K562 (cell line): ENCODE measurements around the gene TMC5. TPM values are rescaled to one million over a fixed set of nuclear protein-coding genes. Genes with fewer than 3 reads are reported as not detected.

Experiments used
- ATAC-seq: fragments of 200-7000 bp; cut with Tn5 transposase; 3 replicates; pipeline ENCODE4 v1.9.1; 2020; ENCODE audit warnings: moderate library complexity
- BruUV-seq: library from RNA; stranded (reverse); fragments of 400-500 nt; replicated peaks from 2 replicates; lab custom pipeline; 2021; lab: Mats Ljungman, UMichigan
- CTCF ChIA-PET: fragments of 300-600 bp; formaldehyde crosslinking; extraction: SDS; loops from one replicate; lab custom pipeline; 2021; ENCODE audit warnings: low intra/inter-chr PET ratio; lab: Yijun Ruan, JAX
- POLR2A ChIA-PET: fragments of 300-600, 350-650 bp; sonication (Branson Sonifier 250); formaldehyde crosslinking; extraction: SDS; loops from one replicate; lab custom pipeline; 2021; ENCODE audit warnings: antibody characterized with exemption, inconsistent platforms; lab: Yijun Ruan, JAX
- DNase-seq, 4 experiments: peaks; one replicate each; pipeline versions ENCODE4 v3.0.0 to v3.0.0-alpha.2; 2011 to 2018; ENCODE audit warnings: low spot score in 3 of 4, mixed read lengths in 3 of 4; ENCODE audit errors: extremely low read depth in 1 of 4
- FAIRE-seq: peaks from 2 replicates; lab custom pipeline; 2011; peaks lifted over from hg19 to GRCh38; lab: Jason Lieb, UNC
- H2AFZ ChIP-seq: 2 replicates; pipeline ENCODE4 v1.6.0; 2011; ENCODE audit warnings: low read depth, low read length, control low read depth, inconsistent platforms
- H3K27ac ChIP-seq: fragments of 200-600 bp; 3 replicates; pipeline ENCODE4 v1.8.0; 2011; ENCODE audit warnings: low read depth, mild to moderate bottlenecking, control low read depth, inconsistent platforms, low read length, moderate library complexity, mixed read lengths; ENCODE audit errors: extremely low read depth
- H3K27me3 ChIP-seq, 2 experiments: fragments of 300-600 bp in 1 of 2; 2 replicates in 1 of 2; 3 replicates in 1 of 2; pipeline versions ENCODE4 v1.6.0 to v1.8.0; 2011; ENCODE audit warnings: inconsistent platforms in 2 of 2, low read length in 2 of 2, mild to moderate bottlenecking in 1 of 2, mixed read lengths in 1 of 2, moderate library complexity in 1 of 2; ENCODE audit not compliant: control insufficient read depth in 2 of 2, insufficient read depth in 2 of 2
- H3K36me3 ChIP-seq: fragments of 300-600 bp; 3 replicates; pipeline ENCODE4 v1.8.0; 2011; ENCODE audit warnings: mild to moderate bottlenecking, low read length, inconsistent platforms; ENCODE audit not compliant: control insufficient read depth, insufficient read depth
- H3K4me1 ChIP-seq, 2 experiments: fragments of 200-600 bp in 1 of 2; replicated peaks in 1 of 2; 2 replicates in 1 of 2; 3 replicates in 1 of 2; pipeline versions ENCODE4 v1.5.1 to v1.8.0; 2011; ENCODE audit warnings: inconsistent platforms in 2 of 2, low read length in 2 of 2, mild to moderate bottlenecking in 1 of 2, mixed read lengths in 1 of 2, moderate library complexity in 1 of 2; ENCODE audit not compliant: control insufficient read depth in 2 of 2, insufficient read depth in 2 of 2
- H3K4me2 ChIP-seq: 2 replicates; pipeline ENCODE4 v1.6.1; 2011; ENCODE audit warnings: low read length, control low read depth, inconsistent platforms, mixed read lengths; ENCODE audit not compliant: insufficient read depth
- H3K4me3 ChIP-seq: fragments of 200-600 bp; sonication (generic), shearing (Covaris generic); 2 replicates; pipeline ENCODE4 v1.5.1; 2016; ENCODE audit warnings: control low read depth, inconsistent platforms
- H3K79me2 ChIP-seq: fragments of 200-600 bp; 3 replicates; pipeline ENCODE4 v1.8.0; 2011; ENCODE audit warnings: low read length, inconsistent platforms; ENCODE audit not compliant: control insufficient read depth, insufficient read depth
- H3K9ac ChIP-seq, 2 experiments: 2 replicates each; pipeline versions ENCODE4 v1.6.0 to v1.6.1; 2011; ENCODE audit warnings: low read depth in 2 of 2, low read length in 2 of 2, control low read depth in 1 of 2, inconsistent platforms in 1 of 2, mild to moderate bottlenecking in 1 of 2, mixed read lengths in 1 of 2; ENCODE audit not compliant: insufficient read depth in 1 of 2
- H3K9me1 ChIP-seq: one replicate; pipeline ENCODE4 v1.6.0; 2011; ENCODE audit warnings: inconsistent platforms, mild to moderate bottlenecking, low read length, moderate library complexity; ENCODE audit not compliant: control insufficient read depth, insufficient read depth
- H3K9me3 ChIP-seq: replicated peaks from 2 replicates; pipeline ENCODE4 v1.5.1; 2011; ENCODE audit warnings: low read depth, low read length, inconsistent platforms; ENCODE audit not compliant: control insufficient read depth, insufficient read depth
- H4K20me1 ChIP-seq: replicated peaks from 2 replicates; pipeline ENCODE4 v1.6.1; 2011; ENCODE audit warnings: low read length, inconsistent platforms, mixed read lengths; ENCODE audit not compliant: control insufficient read depth, insufficient read depth
- ARNT ChIP-seq, 2 experiments: fragments of 450-650 bp; IDR thresholded peaks; 2 replicates each; pipeline ENCODE4 v1.6.1; 2016; ENCODE audit warnings: mild to moderate bottlenecking in 1 of 2
- DEAF1 ChIP-seq: fragments of 450-650 bp; formaldehyde crosslinking; IDR thresholded peaks from 2 replicates; pipeline ENCODE4 v1.4.0; 2020; ENCODE audit warnings: mild to moderate bottlenecking, moderate library complexity
- ERF ChIP-seq: fragments of 450-650 bp; formaldehyde crosslinking; IDR thresholded peaks from 2 replicates; pipeline ENCODE4 v1.4.0; 2020; ENCODE audit warnings: mild to moderate bottlenecking, mixed read lengths
- FOS ChIP-seq: IDR thresholded peaks from 3 replicates; pipeline ENCODE4 v1.6.1; 2011; ENCODE audit not compliant: insufficient read length; ENCODE audit errors: extremely low read depth
- FOXK2 ChIP-seq, 2 experiments: fragments of 450-650 bp; IDR thresholded peaks in 1 of 2; conservative IDR thresholded peaks in 1 of 2; 2 replicates each; pipeline ENCODE4 v1.6.1; 2016; ENCODE audit warnings: low read depth in 2 of 2, mild to moderate bottlenecking in 1 of 2
- HDGF ChIP-seq: fragments of 450-650 bp; IDR thresholded peaks from 2 replicates; pipeline ENCODE4 v1.6.1; 2016
- SRSF3 ChIP-seq: fragments of 200-400 bp; formaldehyde crosslinking; IDR thresholded peaks from 2 replicates; pipeline ENCODE4 v1.6.1; 2016; ENCODE audit warnings: mild to moderate bottlenecking, low read length, moderate library complexity; ENCODE audit not compliant: insufficient read depth
- THAP7 ChIP-seq: fragments of 250-450 bp; sonication (Bioruptor Pico); IDR thresholded peaks from 2 replicates; pipeline ENCODE4 v1.5.0; 2021
- XRCC4 ChIP-seq: IDR thresholded peaks from one replicate; pipeline ENCODE4 v1.6.1; 2011; ENCODE audit not compliant: insufficient read depth, insufficient read length; ENCODE audit errors: extremely low read depth
- ZNF23 ChIP-seq: fragments of 250-450 bp; sonication (Bioruptor Pico); IDR thresholded peaks from 2 replicates; pipeline ENCODE4 v1.4.0; 2020; ENCODE audit warnings: mild to moderate bottlenecking
- ZNF699 ChIP-seq: fragments of 250-450 bp; sonication (Bioruptor Pico); IDR thresholded peaks from 2 replicates; pipeline ENCODE4 v1.8.0; 2021; ENCODE audit warnings: mild to moderate bottlenecking, moderate library complexity; ENCODE audit not compliant: insufficient replicate concordance
- WGBS: fragments of 100-300 bp; shearing (Covaris generic); methylation state at CpG from one replicate; pipeline ENCODE4 v1.1.6; 2016; ENCODE audit warnings: low coverage, mixed read lengths; ENCODE audit not compliant: insufficient coverage; ENCODE audit errors: missing lambda C conversion rate; 5-methylcytosine and 5-hydroxymethylcytosine counted together
- in situ Hi-C: fragments of 300-500 bp; cut with MboI; formaldehyde crosslinking; loops from 4 replicates; pipeline ENCODE4 v1.15.0; 2018; ENCODE audit warnings: inconsistent platforms, mixed read lengths
- intact Hi-C: fragments of 100-400 bp; cut with micrococcal nuclease; formaldehyde crosslinking; loops from 2 replicates; pipeline ENCODE4 v1.14.2; 2022
- polyA plus RNA-seq, 8 experiments: library from polyadenylated mRNA; depleted of rRNA in 4 of 8; stranded (reverse) in 5 of 8; unstranded in 3 of 8; fragments of >200 nt; fragmentation: Nextera tagmentation in 2 of 8; fragmentation: Illumina TruSeq in 1 of 8; extraction: Ambion mirVana in 2 of 8; extraction: Trizol in 1 of 8; gene quantifications; 2 replicates each; pipeline versions ENCODE4 v1.2.1 to v1.2.3, GENCODE V29; 2011 to 2014; ENCODE audit warnings: inconsistent platforms in 1 of 8, missing spikeins in 1 of 8
- total RNA-seq, 7 experiments: library from RNA; depleted of rRNA in 6 of 7; stranded (reverse); fragments of >200 nt in 6 of 7; fragmentation: Illumina TruSeq in 2 of 7; extraction: Trizol in 2 of 7; gene quantifications; 2 replicates each; pipeline versions ENCODE4 v1.2.1 to v1.2.3, GENCODE V29; 2011 to 2021; ENCODE audit warnings: low replicate concordance in 1 of 7

The TMC5 gene
- total and polyA plus RNA-seq, 9 of the 15 experiments (the other 6 are each of a cell fraction or from before 2014, with no cell fraction given): 0.83 to 2.6 (median 1.6) TPM

GRCh38 chr16:19431636-19432340, 14.1 kb downstream of the TMC5 start:
- no peaks in the 10 kb centered on the region for H3K9me3 ChIP-seq
- peaks cover 3 to 4% of the 10 kb centered on the region in 2 experiments; a peak in 3 of 5 replicates for H3K27me3 ChIP-seq
- H3K4me1 ChIP-seq: peaks cover 0 to 6% of the 10 kb centered on the region in 2 experiments; a peak in 1 of 5 replicates
- WGBS: 34% methylated on average over 6 of the region's 6 CpGs
- H3K4me2 ChIP-seq: no peak overlapping the region
- in situ Hi-C loops (no loop called here), intact Hi-C loops (no loop called here)
- POLR2A ChIA-PET: interaction anchor here (0.6 kb wide), 1 partner anchor 9 kb away, joined by 4 read pairs; no protein-coding TSS in a partner anchor
- H3K9me1 ChIP-seq: no peaks in the 10 kb centered on the region
- no peaks in the 10 kb centered on the region for H3K36me3 ChIP-seq
- ATAC-seq (no peak), FAIRE-seq (no peak), DNase-seq (no peak)
- H3K79me2 ChIP-seq: no peaks in the 10 kb centered on the region
- no peak overlapping the region for H3K27ac ChIP-seq
- TF ChIP-seq THAP7: no peak
- TF ChIP-seq ARNT (IDR thresholded peaks at IDR 0.05): no peak
- no peak for TF ChIP-seq ZNF699
- TF ChIP-seq ZNF23 (CRISPR knock-in tag): no peak
- no peak for TF ChIP-seq HDGF
- no peak for TF ChIP-seq FOS
- no peak for TF ChIP-seq SRSF3
- TF ChIP-seq FOXK2 (conservative IDR thresholded peaks at IDR 0.05 in 1 of 2, IDR thresholded peaks at IDR 0.05 in 1 of 2; ENCODE audit: low read depth in 2 of 2): no peak
- TF ChIP-seq DEAF1 (CRISPR knock-in tag): no peak
- TF ChIP-seq ERF (CRISPR knock-in tag): no peak
- TF ChIP-seq XRCC4: no peak
- H2AFZ ChIP-seq: peak overlapping the region; percentile 64
- CTCF ChIA-PET: no interaction called here
- no TSS peak for BruUV-seq
- H3K9ac ChIP-seq: no peak overlapping the region
- no peak overlapping the region for H3K4me3 ChIP-seq
- H4K20me1 ChIP-seq: no peaks in the 10 kb centered on the region
